Stimulated activated naive CD8-positive, alpha-beta T cell treated with anti-CD3 and anti-CD28 coated beads, Interleukin-15, Interleukin-2, amounts not matched to agents 100 U/mL and 50 U/mL, for 24 hours (primary cell): ENCODE measurements around the gene CIDEA.

Experiments used
- ATAC-seq: fragments of 150-1000 bp; cut with Tn5 transposase; one replicate; pipeline ENCODE4 v1.10.0; 2021
- DNase-seq: peaks from one replicate; pipeline ENCODE4 v3.0.0; 2021

Gene CIDEA

GRCh38 chr18:12318334-12318697 is 64.2 kb downstream of the CIDEA start:
- no peak for DNase-seq
- no peak for ATAC-seq

- DNase-seq (no peak), ATAC-seq (no peak)
Observed at GRCh38 chr18:12318857-12319256, 64.7 kb downstream of the CIDEA start.

- no peak for DNase-seq
Observed at GRCh38 chr18:12321333-12321732, 67.2 kb downstream of the CIDEA start.

GRCh38 chr18:12324991-12325725 is 71.0 kb downstream of the CIDEA start:
- ATAC-seq (no peak), DNase-seq (no peak)

More at GRCh38 chr18:12321333-12321732, 67.2 kb downstream of the CIDEA start:
- ATAC-seq: no peak

- DNase-seq (no peak), ATAC-seq (no peak)
Observed at GRCh38 chr18:12325726-12326245, 71.6 kb downstream of the CIDEA start.

GRCh38 chr18:12326711-12327460 is 72.7 kb downstream of the CIDEA start:
- DNase-seq (no peak), ATAC-seq (no peak)
